ENCODE measurements around the gene HMGB2.

HMGB2 gene

GRCh38 chr4:173334085-173334890, at the start of gene HMGB2:
Gene HMGB2, minus strand, starts transcription at chr4:173334358. Its CDS starts 709 bp downstream, at chr4:173333649.
- peak; percentile 98 for DNase-seq (ENCODE audit: low read depth)

DNA sequence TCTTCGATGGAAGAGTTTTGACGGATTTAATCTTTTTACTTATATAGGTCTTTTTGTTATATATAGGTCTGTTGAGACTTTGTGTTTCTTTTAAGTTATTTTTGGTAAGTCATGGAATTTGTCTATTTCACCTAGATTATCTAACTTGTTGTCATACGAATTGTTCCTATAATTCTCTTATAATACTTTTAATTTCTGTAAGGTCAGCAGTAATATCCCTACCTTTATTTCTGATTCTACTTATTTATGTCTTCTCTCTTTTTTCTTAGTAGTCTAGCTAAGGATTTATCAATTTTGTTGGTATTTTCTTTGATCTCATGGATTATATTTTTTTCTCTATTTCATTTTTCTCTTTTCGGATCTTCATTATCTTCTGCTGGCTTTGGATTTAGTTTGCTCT, 48.2 kb upstream of the HMGB2 start:
- no peak for DNase-seq (ENCODE audit: low read depth)

DNA sequence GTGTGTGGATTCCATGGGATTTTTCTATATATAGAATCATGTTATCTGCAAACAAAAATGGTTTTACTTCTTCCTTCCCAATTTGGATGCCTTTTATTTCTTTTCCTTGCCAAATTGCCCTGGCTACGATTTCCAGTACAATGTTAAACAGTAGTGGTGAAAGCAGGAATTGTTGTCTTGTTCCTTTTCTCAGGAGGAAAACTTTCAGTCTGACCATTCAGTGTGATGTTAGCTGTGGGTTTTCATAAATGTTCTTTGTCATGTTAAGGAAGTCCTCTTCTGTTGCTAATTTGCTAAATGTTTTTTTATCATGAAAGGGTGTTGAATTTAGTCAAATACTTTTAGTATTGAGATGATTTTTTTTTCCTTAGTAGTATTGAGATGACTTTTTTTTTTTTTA, 47.5 kb upstream of the HMGB2 start:
- DNase-seq (ENCODE audit: low read depth), result no peak

GRCh38 chr4:173380987-173381386, 46.8 kb upstream of the HMGB2 start:
- DNase-seq (ENCODE audit: low read depth), result no peak

DNA sequence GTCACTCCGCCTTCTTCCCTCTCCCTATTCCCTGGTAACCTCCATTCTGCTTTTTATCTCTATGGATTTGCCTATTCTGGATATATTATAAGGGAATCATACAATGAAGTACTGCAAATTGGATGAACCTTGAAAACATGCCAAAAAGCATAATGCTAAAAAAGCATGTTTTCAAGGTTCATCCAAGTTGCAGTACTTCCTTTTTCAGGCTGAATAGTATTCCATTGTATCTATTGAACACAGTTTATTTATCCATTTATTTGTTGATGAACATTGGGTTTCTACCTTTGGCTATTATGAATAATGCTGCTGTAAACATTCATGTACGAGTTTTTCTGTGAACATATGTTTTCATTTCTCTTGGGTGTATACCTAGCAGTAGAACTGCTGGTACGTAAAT, 45.8 kb upstream of the HMGB2 start:
- no peak for DNase-seq (ENCODE audit: low read depth)

DNA sequence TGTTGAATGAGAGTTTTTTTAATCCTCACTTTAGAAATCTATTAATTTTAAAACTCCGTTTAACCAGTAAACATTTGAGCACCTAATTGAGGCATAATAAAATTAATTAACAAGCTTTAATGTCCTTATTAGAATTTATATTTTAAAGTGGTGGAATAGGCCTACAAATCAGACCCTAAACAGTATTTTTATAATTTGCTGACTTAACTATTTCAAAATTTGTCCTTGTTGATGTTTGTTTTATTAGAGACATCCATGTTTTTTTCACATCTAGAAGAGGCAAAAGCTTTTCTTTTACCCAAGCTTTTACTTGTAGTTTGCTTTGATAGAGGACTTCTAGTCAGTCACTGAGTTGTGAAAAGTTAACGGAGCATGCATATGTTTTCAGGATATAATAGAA, 40.4 kb upstream of the HMGB2 start:
- no peak for DNase-seq (ENCODE audit: low read depth)

DNA sequence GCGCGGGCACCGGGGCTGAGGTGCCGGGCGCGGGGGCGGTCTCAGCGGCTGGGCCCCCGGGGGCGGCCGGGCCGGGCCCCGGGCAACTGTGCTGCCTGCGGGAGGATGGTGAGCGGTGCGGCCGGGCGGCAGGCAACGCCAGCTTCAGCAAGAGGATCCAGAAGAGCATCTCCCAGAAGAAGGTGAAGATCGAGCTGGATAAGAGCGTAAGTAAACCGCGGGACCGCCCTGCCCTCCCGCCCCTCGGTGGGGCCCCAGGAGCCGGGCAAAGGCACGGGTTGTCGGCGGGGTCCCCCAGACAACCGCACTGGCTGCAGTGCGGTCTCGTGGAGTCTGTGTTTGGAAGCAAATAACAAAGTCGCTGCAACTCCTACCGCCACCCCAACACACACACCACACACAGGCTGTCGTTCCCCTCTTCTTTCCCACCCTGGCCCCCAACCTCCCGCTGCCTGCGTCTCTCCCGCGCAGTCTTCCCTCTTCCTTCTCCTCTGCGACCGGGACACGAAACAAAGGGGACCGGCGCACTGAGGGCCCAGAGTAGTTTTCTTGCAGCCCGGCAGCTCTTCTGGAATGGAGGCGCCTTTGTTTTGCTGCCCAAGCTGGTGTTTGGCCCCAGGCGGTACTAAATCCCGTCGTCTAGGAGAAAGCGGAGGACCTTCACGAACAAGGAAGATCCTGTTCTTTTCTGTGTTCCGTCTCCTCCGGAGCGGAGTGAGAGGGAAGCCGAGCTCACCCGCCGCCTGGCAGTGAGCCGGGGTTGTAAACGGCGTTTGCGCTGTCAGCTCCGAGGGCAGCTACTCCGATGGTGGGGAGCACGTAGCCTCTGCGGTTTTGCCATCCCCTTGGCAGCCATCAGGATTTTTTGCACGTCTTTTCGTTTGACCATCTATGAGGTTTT, 37.4 kb upstream of the HMGB2 start:
- DNase-seq (ENCODE audit: low read depth), result peak; percentile 15

GRCh38 chr4:173370477-173371291, 36.5 kb upstream of the HMGB2 start, which contains the start of gene SAP30:
Gene SAP30, plus strand, starts transcription at chr4:173370954. Its CDS starts 229 bp downstream, at chr4:173371183.
- peak; percentile 95 for DNase-seq (ENCODE audit: low read depth)

GRCh38 chr4:173370130-173370476, 35.9 kb upstream of the HMGB2 start:
- no peak for DNase-seq (ENCODE audit: low read depth)

- DNase-seq (ENCODE audit: low read depth), result no peak
These were observed 33.8 kb upstream of the HMGB2 start for GRCh38 chr4:173367946-173368345.

- DNase-seq (ENCODE audit: low read depth), result no peak
These were observed 33.1 kb upstream of the HMGB2 start for GRCh38 chr4:173367285-173367684.

GRCh38 chr4:173365359-173365996, 31.3 kb upstream of the HMGB2 start:
- no peak for DNase-seq (ENCODE audit: low read depth)

GRCh38 chr4:173362666-173363065, 28.5 kb upstream of the HMGB2 start:
- no peak for DNase-seq (ENCODE audit: low read depth)

DNA sequence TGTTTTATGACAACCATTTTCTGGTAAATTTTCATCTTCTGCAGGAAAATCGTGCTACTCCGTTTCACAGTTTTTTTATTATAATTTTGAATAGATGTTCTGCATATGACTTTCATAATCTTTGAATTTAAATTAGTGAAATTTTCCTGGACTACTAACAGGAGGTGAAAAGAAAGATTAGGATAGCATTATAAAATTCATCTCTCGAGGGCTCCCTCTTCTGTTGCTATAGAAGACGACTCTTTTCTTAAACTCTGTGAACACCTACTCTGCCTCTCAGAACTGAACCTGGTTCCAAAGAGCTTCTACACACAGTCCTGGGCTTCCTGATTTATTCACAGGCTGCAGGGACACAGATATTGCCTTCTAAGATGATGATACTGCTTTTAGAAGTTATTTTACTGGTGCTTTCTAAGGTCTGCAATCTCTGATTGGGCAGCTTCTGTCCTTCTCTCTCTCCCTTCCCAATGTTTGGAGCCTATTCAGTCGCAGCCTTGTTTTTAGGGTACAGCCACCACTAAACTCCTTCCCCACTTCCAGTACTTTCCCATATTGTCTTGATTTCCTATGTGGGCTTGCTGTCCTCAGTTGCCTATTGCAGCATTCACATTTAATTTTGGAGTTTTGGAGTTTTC, 26.5 kb upstream of the HMGB2 start:
- no peak for DNase-seq (ENCODE audit: low read depth)

- no peak for DNase-seq (ENCODE audit: low read depth)
These were observed 23.8 kb upstream of the HMGB2 start for GRCh38 chr4:173357939-173358338.

- DNase-seq (ENCODE audit: low read depth), result no peak
These were observed 13.3 kb upstream of the HMGB2 start for GRCh38 chr4:173347467-173347866.

DNA sequence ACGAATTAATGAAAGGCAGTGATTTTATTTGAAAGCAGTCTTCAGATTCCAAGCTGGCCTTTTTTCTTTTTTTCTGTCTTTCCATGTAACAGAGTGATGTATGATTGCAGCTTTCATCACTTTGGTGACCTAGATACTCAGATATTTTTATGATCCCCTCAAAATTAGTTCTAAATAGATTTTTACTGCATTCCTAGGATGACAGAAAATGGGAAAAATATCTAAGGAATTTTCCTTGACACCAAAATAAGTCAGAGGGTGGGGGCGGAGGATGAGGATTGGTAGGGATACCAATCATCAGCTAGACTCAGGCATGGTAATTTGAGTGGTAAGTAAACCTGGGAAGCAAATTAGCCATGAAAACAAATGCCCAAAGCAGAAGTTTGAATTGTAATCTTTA, 11.9 kb upstream of the HMGB2 start:
- DNase-seq (ENCODE audit: low read depth), result no peak

DNA sequence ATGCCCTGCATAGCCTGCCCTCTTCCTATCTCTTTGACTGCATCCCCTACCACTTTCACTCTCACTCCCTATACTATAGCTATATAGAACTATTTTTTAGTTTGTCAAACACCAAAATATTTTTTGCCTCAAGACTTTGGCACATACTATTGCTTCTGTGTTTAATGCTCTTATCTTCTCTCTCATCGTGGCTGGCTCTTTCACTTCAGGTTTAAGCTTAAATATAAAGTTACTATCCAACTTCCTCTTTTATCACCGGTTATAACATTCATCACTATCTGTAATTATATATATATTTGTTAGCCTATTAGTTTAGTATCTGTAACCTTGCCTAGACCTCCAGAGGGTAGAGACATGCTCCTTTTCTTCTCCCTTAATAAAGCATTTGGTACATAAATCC, 11.5 kb upstream of the HMGB2 start:
- no peak for DNase-seq (ENCODE audit: low read depth)

- no peak for DNase-seq (ENCODE audit: low read depth)
These were observed 9.8 kb upstream of the HMGB2 start for GRCh38 chr4:173343832-173344397.

DNA sequence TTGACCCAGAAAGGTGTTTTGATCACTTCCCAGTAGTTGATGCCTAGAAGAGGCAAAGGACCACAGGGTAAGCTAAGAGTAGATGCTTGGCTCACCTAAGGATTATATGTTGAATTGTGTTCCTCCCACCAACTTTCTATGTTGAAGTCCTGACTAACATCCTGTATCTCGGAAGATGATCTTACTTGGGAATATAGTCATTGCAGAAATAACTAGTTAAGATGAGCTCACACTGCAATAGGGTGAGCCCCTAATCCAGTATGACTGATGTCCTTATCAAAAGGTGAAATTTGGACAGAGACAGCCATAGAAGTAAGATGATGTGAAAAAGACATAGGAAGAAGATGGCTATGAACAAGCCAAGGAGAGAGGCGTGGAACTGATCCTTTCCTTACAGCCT, 3.3 kb upstream of the HMGB2 start:
- DNase-seq (ENCODE audit: low read depth), result no peak
